GM19240 (cell line): Measurements from ENCODE around the gene MICAL2.
A peak's percentile ranks its signal among the peaks of the same experiment; 100 is the strongest.

ENCODE experiments used
- DNase-seq: peaks from one replicate; pipeline ENCODE4 v3.0.0; 2011; ENCODE audit warnings: low spot score; ENCODE audit not compliant: insufficient read length

The MICAL2 gene

GRCh38 chr11:12186701-12187100 lies 76.3 kb downstream of the MICAL2 start:
- DNase-seq: no peak

- DNase-seq: peak; percentile 35
These were observed 77.0 kb downstream of the MICAL2 start for GRCh38 chr11:12187399-12187798.

- no peak for DNase-seq
These were observed 78.3 kb downstream of the MICAL2 start for GRCh38 chr11:12188548-12189317.

- no peak for DNase-seq
These were observed 79.3 kb downstream of the MICAL2 start for GRCh38 chr11:12189543-12190235.

- DNase-seq: no peak
These were observed 80.1 kb downstream of the MICAL2 start for GRCh38 chr11:12190511-12190910.

- no peak for DNase-seq
These were observed 82.6 kb downstream of the MICAL2 start for GRCh38 chr11:12192794-12193514.

- no peak for DNase-seq
These were observed 83.3 kb downstream of the MICAL2 start for GRCh38 chr11:12193515-12194336.

- DNase-seq: no peak
These were observed 85.4 kb downstream of the MICAL2 start for GRCh38 chr11:12195768-12196167.

GRCh38 chr11:12196308-12196707 lies 85.9 kb downstream of the MICAL2 start:
- DNase-seq: no peak

GRCh38 chr11:12196872-12197271 lies 86.5 kb downstream of the MICAL2 start:
- DNase-seq: no peak

GRCh38 chr11:12198251-12199222 lies 88.1 kb downstream of the MICAL2 start:
- no peak for DNase-seq

GRCh38 chr11:12199231-12199948 lies 89.0 kb downstream of the MICAL2 start:
- DNase-seq: no peak

- DNase-seq: no peak
These were observed 90.0 kb downstream of the MICAL2 start for GRCh38 chr11:12200279-12200990.

- no peak for DNase-seq
These were observed 90.9 kb downstream of the MICAL2 start for GRCh38 chr11:12200991-12201985.

- no peak for DNase-seq
These were observed 92.4 kb downstream of the MICAL2 start for GRCh38 chr11:12202661-12203310.

- DNase-seq: no peak
These were observed 94.1 kb downstream of the MICAL2 start for GRCh38 chr11:12204506-12204905.

GRCh38 chr11:12205330-12205729 lies 94.9 kb downstream of the MICAL2 start:
- DNase-seq: no peak
